GM19397 (cell line): ENCODE results near the gene GOLGA6C.
"Not testable (repeated sequence)": the region's sequence is repeated elsewhere in the genome, so short reads cannot be mapped to it uniquely, and the experiment has no call there.

Experiments
- ATAC-seq: cut with Tn5 transposase; IDR thresholded peaks from one replicate; pipeline ENCODE4 v1.9.1; 2021; ENCODE audit warnings: mild to moderate bottlenecking, moderate library complexity; ENCODE audit not compliant: unreplicated experiment

GOLGA6C gene, protein sequence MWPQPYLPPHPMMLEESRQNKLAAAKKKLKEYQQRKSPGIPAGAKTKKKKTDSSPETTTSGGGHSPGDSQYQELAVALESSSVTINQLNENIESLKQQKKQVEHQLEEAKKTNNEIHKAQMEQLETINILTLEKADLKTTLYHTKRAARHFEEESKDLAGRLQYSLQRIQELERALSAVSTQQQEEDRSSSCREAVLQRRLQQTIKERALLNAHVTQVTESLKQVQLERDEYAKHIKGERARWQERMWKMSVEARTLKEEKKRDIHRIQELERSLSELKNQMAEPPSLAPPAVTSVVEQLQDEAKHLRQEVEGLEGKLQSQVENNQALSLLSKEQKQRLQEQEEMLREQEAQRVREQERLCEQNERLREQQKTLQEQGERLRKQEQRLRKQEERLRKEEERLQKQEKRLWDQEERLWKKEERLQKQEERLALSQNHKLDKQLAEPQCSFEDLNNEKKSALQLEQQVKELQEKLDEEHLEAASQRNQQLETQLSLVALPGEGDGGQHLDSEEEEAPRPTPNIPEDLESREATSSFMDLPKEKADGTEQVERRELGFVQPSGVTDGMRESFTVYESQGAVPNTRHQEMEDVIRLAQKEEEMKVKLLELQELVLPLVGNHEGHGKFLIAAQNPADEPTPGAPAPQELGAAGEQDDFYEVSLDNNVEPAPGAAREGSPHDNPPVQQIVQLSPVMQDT

DNA sequence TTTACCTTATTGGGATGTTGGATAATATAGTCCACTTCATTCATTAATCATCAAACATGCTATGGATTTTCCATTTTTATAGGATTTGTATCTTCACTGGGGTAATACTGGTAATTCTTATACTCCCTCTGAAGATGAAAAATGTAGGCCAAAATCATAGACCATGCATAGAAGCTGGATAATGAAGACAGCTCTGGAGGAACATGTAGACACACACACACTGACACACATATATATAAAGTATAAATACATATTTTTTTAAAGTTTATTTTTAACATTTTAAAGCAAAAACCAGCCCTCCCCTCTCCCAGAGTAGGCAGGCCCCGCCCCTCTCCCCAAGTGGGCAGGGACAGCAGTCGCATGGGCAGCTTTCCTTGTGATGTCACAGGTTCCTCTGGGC, at the start of gene GOLGA6C:
Gene GOLGA6C, plus strand, starts transcription at position 301 of the 400 bp plus-strand sequence. CDS start 265 bp downstream, outside the sequence.
- not testable (repeated sequence) for ATAC-seq

DNA sequence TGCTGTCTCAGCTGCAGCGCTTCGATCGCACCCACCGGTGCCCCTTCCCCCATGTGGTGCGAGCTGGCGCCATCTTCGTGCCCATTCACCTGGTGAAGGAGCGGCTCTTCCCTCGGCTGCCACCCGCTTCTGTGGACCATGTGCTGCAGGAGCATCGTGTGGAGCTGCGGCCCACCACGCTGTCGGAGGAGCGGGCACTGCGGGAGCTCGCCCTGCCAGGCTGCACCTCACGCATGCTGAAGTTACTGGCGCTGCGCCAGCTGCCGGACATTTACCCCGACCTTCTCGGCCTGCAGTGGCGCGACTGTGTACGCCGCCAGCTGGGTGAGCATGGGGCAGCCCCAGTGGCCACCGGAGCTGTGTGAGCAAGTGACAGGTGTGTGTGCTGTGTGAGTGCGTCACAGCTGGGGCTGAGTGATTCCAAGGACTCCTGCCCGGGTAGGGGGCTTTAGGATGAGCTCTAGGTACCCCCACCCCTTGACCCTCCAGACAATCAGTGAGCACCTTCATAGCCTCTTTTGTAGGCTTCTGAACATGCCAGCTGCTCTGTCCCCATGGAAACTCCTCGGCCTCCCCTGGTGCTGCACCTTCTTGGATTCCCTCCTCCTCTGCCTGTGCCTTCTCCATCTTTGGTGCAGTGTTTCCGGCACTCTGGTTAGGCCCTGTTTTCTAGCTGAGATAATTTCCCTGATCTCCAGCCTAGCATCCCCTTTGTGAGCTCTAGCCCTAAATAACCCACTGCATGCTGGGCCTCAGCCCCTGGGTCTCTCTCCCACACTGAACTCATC, 49.4 kb upstream of the GOLGA6C start:
- no peak for ATAC-seq

DNA sequence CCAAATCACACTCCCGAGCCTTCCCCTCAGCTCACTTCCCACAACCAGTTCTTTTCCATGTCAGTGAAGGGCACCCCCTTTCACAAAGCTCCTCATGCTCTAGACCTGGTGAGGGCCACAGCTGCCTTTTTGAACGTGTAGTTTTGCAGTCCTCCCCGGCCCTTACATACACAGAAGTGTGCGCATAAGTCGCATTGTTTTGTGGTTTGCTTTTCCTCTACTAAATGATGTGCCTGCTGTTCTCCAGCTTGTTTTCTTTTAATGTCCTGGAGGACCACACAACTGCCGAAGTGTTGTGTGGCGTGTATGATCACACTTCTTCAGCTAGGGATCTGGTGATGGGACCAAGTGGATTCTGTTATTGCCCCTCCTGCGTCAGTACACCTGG, 48.9 kb upstream of the GOLGA6C start:
- ATAC-seq: no peak

DNA sequence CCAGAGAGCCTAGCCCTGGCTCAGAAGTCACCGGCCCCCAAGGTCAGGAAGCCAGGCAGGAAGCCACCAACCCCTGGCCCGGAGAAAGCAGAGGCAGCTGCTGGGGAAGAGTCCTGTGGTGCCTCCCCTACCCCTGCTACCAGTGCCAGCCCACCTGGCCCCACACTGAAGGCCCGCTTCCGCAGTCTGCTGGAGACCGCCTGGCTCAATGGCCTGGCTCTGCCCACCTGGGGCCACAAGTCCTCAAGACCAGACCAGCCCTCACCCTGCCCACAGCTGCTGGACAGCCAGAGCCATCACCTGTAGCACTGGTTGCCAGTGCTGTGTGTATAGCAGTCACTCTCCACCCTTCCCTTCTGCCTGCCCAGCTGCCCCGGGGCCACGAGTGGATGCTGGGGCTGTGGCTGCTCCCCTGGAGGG, 47.3 kb upstream of the GOLGA6C start:
- no peak for ATAC-seq

DNA sequence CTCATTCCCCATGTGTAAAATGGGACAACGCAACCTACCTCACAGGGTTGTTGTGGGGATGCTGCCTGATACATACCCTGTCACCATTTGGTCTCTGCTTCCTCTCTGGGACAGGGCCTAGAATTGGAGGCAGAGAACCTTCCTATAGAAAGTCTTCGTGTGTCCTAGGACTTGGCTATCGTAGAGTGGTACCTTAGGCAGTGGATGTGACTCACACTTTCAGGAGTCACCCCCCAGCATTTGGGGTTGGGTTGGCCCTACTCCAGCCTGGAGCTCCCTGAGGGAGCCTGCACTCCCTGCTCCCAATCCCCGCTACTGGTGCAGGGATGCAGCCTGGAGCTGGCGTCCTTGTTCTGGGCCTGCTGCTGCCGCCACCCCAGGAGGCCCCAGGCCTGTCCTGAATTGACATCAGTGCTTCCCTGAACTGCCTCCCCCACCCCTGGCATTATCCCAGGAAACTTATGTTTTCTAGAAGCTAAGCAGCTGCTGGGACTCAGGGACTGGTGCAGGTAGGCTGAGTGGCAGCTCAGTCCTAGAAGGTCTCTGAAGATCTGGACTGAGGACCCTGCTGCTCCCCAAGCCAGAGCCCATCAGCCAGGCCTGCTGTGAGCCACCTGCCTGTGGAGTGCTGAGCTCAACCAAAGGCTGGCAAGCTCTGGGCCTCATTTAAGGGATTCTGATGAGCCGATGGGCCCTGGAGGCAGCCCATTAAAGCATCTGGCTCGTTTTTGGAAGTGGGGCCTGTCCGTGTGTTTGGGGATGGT, 46.5 kb upstream of the GOLGA6C start:
- no peak for ATAC-seq

DNA sequence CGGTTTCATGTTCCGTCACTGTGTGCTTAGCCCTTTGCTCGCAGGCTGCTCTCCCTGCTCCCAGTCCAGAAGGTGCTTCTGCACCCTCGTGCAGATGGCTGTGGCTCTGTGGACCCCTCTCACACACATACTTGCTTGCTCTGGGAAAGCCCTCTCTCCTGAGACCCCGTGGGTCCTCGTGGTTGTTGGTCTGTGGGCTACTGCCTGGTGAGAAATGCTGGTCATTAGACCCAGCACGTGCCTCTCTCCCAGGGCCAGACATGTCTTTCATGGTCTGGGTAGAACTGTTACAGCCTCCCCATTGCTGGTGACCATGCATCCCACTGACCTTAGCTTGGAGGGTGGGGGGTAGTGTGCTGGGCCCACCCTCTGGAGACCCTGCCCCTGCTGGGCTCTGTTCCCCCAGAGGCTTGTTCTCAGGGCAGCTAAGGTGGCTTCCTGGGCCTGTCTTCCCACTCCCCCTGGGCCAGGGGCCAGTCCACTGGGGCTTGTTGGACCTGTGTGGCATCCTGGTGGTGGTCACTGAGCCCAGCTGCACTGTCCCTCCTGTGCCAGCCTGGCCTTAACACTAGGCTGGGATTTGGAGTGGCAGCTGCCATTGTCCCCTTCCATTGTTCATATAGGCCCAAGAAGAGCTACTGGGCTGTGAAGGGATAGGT, 45.8 kb upstream of the GOLGA6C start:
- no peak for ATAC-seq

DNA sequence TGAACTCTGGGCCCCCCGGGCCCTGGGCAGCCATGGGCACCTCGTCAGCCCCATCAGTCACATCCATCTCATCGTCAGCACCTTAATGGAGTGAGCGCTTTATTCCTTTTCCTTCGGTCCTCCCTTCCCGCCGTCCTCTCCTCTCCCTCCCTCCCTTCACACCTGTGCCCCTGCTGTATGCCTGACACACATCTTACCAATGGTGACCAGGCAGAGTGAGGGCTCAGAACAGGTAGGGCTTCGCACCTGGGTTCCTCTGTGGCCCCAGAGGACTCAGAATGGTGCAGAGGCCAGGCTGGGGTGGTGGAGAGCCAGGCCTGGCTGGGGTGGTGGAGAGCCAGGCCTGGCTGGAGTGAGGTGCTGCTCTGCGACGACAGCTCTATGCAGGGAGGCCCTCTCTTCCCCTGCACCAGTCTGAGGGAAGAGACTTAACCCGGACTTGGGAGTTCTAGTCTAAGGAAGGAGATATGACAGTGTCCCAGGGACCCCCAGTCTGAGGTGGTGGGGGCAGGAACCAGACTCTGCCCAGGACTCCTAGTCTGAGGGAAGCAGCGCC, 44.8 kb upstream of the GOLGA6C start:
- no peak for ATAC-seq

DNA sequence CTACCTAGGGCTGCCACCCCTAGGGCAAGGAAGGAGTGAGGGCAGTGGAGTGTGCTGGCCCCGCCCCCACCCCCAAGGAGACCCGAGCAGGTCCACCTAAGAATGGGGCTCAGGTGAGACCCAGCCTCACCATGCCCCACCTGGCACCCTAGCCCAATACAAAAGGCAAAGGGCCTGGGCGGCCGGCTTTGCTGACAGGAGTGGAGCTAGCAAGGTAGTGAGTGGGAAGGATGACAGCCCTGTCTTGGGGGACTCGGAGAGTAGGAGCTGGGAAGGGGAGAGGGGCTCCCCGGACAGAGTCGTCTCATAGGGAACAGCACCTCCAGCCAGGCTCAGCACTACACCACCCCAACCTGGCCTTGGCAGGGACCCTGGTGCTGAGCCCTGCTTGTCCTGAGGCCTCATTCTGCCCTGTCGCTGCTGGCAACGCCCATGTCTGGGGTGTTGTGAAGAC, 44.3 kb upstream of the GOLGA6C start:
- no peak for ATAC-seq

DNA sequence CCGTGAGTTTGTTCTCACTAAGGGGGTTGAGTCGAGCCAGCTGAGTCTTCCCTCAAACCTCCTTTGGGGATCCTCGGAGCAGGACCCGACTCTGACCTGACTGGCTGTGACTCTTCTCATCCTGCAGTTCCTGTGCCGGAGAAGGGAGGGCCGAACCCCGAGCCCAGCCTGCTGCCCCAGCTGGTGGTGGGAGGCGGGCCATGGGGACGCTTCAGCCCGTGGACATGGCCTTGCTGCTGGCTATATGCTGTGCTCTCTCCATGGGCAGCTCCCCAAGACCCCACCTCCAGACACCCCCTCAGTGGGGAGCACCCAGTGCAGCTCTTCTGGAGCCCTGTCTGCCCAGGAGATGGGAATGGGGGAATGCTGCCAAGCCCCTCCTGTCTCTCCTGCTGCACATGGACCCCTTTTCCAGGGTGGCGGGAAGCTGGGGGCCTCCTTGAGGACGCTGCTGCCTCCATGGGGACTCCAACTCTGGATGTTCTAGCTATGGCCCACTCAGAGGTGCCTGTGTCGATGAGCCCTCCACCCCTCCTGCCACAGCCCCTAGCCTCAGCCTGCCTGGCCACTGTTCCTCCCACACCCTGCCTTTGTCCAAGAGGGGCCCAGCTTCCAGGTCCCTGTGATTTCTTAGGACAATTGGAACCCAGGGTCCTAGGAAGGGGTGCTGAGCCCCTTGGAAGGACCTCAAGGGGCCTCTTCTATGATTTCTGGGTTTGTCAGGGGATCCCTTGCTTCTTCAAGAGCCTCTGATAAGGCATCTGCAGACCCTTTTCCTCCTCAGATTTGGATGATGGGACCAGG, 43.6 kb upstream of the GOLGA6C start:
- no peak for ATAC-seq

DNA sequence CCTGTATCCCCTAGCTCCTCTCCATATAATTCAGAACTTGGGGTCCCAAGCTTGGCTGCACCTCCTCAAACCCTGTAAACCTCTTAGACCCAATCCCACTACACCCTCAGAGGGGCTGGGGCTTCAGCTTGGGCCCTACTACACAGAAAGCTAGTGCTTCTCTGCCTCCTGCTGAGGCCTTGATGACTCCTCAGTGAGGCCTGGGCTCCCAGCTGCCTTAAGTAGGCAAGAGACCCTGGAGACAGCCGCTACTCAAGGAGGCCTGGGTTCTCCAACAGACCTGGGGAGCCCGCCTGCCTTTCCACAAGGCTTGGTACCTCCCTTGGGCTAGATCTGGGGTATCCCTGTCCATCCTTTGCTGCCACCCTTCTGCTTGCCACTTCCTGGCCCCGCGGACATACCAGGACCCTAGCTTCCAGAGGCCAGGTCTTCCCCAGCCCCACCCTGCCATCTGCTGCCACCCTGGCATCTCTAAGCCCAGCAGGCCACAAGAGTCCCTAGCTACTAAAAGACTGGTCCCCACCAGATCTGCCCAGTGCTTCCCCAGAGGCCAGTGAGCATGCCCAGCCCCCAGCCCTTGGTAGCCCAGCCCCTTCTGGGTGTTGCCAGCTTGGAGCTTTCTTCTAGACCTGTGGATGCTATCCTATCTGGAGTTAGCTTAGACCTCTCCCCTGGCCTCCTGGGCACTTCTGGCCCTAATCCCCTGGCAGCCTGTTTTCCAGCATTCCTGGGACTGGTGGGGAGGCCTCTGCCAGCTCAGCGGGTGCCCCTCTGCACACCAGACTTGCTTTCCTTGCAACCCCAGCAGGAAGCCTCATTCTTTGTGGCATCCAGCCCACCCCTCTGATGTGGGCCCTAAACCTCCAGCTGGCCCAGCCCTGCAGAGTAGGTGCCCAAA, 42.8 kb upstream of the GOLGA6C start:
- no peak for ATAC-seq

DNA sequence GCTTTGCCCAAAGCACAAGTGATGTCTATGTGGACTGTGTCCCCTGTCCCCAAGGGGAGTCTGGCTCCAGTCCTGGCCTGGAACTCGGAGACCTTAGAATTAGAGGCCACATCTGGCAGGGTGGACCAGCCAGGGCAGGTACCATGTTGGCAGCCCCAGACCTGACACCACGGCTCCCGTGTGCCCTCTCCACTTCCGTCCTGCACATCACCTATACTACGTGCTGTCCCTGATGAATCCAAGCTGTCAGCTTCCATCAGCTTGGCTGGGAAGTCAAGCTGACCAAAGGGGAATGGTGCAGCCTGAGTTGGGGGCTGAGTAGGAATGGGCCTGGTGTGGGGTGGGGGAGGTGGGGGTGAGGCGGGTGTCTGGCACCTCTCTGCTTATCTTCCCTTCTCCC, 41.1 kb upstream of the GOLGA6C start:
- ATAC-seq: no peak

DNA sequence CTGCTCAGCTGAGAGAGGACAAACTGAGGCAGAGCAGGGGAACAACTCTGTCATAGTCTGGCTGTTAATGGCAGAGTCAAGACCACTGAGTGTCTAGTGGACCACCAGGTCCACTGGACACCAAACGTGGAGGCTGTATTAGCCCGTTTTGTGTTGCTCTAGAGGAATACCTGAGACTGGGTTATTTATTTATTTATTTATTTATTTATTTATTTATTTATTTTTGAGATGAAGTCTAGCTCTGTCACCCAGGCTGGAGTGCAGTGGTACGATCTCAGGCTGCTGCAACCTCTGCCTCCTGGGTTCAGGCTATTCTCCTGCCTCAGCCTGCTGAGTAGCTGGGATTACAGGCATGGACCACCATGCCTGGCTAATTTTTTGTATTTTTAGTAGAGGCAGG, 40.6 kb upstream of the GOLGA6C start:
- not testable (repeated sequence) for ATAC-seq

DNA sequence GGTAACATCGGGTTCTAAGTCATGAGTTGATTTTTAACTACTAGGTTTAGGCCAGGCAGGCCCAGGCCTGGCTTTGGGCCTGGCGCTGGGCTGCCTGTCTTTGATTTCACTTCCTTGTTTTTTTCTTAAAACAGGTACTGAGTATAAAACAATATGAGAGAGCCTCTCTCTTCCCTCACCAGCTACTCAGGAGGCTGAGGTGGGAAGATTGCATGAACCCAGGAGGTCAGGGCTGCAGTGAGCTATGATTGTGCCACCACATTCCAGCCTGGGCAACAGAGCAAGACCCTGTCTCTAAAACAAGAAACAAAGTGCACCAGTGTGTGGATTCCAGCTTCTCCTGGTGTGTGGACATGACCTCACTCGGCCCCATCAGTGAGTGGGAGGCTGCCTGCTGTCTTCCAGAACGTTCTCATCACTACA, 38.6 kb upstream of the GOLGA6C start:
- ATAC-seq: not testable (repeated sequence)

DNA sequence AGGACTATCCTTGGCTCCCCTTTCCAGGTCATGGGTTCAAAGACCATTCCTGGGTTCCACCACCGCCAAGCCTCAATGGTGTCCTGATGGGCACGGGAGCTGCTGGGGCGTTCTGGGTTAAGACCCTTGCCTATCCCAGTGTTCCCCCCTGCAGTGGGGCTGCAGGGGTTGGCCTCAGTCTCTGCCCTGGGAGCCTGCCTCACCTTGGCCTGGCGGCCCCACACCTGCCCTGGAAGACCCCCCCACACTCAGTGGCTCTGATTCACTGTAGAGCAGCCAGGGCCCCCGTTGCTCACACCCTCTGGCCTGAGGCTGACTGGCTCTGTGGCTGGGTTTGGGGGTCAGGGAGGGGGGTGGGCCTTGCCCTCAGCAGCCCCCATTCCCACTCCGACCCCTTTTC, 34.4 kb upstream of the GOLGA6C start:
- ATAC-seq: no peak

DNA sequence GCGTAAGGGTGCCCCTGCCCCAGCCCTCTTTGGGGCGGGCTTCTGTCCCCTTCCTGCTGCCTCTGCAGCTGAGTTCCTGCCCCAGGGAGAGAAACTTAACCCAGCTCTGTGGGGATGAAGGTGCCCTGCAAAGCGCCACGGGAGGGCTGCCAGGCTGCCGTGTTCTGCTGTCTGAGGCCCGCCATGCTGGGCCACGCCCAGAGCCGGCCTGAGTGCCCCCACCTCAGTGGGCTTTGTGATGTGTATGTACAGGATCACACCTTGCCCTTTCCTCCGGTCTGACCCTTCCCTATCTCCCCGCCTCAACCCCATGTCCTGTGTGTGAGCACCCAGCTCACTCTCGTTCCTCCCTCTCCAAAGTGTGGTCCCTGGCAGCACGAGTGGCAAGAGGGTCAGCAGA, 33.9 kb upstream of the GOLGA6C start:
- ATAC-seq: no peak

DNA sequence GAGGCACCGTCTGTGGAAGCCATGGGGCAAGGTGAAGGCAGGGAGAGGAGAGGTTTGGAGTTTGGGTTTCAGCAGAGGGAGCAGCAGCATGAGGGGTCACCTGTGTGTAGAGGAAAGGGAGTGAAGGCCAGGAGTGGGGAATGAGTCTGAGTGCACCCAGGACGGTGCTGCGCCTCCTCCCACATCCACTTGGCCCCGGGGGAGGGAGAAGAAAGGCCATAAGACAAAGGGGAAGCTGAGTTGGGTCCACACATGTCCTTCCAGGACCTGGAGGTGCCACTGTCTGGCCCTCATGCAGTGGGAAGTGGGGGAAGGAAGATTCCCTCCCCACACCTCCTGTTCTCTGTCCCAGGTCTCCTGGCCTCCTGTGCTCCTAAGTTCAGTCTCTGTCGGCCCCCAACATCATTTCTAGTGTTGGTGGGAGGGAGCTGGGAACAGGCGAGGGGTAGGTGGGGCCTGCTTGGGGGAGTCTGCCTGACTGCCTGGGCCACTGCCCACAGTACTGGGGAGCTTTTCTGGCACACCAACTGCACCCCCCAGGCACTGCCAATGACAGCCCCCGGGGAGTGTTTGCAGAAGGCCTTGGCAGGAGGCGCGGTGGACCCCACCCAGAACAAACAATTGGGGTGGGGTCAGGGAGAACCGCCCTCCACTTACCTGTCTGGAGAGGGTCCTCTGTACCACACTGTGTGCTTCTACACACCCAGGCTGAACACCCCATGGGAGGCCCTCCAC, 32.9 kb upstream of the GOLGA6C start:
- not testable (repeated sequence) for ATAC-seq
